Thyroid gland (tissue), 4 donors: ENCODE data around the gene TCL1B. TPM values are rescaled to one million over a fixed set of nuclear protein-coding genes. Genes with fewer than 3 reads are reported as not detected.

ENCODE experiments used
- DNase-seq, 2 donors: peaks; one replicate each; pipeline ENCODE4 v3.0.0-alpha.2; 2019
- H3K27ac ChIP-seq, 3 donors: fragments of 200-600 bp; sonication (generic); 1 replicate in 2 of 3; 2 replicates in 1 of 3; pipeline ENCODE4 v1.5.1; 2016 to 2019; ENCODE audit warnings: mild to moderate bottlenecking in 1 of 3, moderate library complexity in 1 of 3
- H3K27me3 ChIP-seq: fragments of 200-600 bp; sonication (generic); one replicate; pipeline ENCODE4 v1.5.1; 2019
- H3K36me3 ChIP-seq, 2 donors: fragments of 200-600 bp; sonication (generic); one replicate each; pipeline ENCODE4 v1.5.1; 2016 to 2019
- H3K4me1 ChIP-seq, 2 donors: fragments of 200-600 bp; sonication (generic); one replicate each; pipeline ENCODE4 v1.5.1; 2017 to 2019
- H3K4me3 ChIP-seq, 3 donors: fragments of 200-600 bp; sonication (generic); replicated peaks in 1 of 3; 1 replicate in 2 of 3; 2 replicates in 1 of 3; pipeline ENCODE4 v1.5.1; 2016; ENCODE audit warnings: mild to moderate bottlenecking in 1 of 3
- H3K9me3 ChIP-seq: fragments of 200-600 bp; sonication (generic); one replicate; pipeline ENCODE4 v1.5.1; 2017
- CTCF ChIP-seq, 6 experiments: fragments of 200-600 bp in 3 of 6; fragments of 450-650 bp in 3 of 6; sonication (generic) in 3 of 6; IDR thresholded peaks; one replicate each; pipeline ENCODE4 v1.5.1; 2016 to 2019; ENCODE audit warnings: antibody characterized with exemption in 6 of 6, mild to moderate bottlenecking in 2 of 6, inconsistent platforms in 1 of 6, moderate library complexity in 1 of 6
- POLR2A ChIP-seq, 2 donors: fragments of 450-650 bp; IDR thresholded peaks; one replicate each; pipeline ENCODE4 v1.6.1; 2017; ENCODE audit warnings: antibody characterized with exemption in 2 of 2, mild to moderate bottlenecking in 2 of 2, moderate library complexity in 1 of 2
- WGBS, 2 donors: methylation state at CpG; one replicate each; pipeline ENCODE4 v1.1.5; 2017; 5-methylcytosine and 5-hydroxymethylcytosine counted together
- intact Hi-C: fragments of 100-400 bp; cut with DNase I; formaldehyde crosslinking; loops from one replicate; pipeline ENCODE4 v1.15.1; 2023
- total RNA-seq, 4 donors: library from RNA; depleted of rRNA; stranded (reverse); fragments of >200 nt; gene quantifications; one replicate each; pipeline ENCODE4 v1.2.3, GENCODE V29; 2016

The TCL1B gene
- not detected for total RNA-seq

GRCh38 chr14:95685978-95686922 lies at the start of gene TCL1B:
Gene TCL1B (plus strand): TSS chr14:95686426. CDS start chr14:95686468, 42 bp downstream.
- no peaks in the 10 kb centered on the region for H3K4me1 ChIP-seq
- WGBS, 2 donors = 84 to 85% methylated on average over 34 to 35 of the region's 38 CpGs
- no peak within 1 kb of the TSS for H3K4me3 ChIP-seq
- intact Hi-C loops = no loop called here
- DNase-seq = no peak
- no peaks in the 10 kb centered on the region for H3K9me3 ChIP-seq
- no peaks in the 10 kb centered on the region for H3K36me3 ChIP-seq
- no peak within 1 kb of the TSS for H3K27ac ChIP-seq
- no peaks in the 10 kb centered on the region for H3K27me3 ChIP-seq
- TF ChIP-seq CTCF (IDR thresholded peaks at IDR 0.05) = no peak
- TF ChIP-seq POLR2A (IDR thresholded peaks at IDR 0.05) = no peak

- Histone ChIP-seq H3K27me3 (no peaks in the 10 kb centered on the region), H3K36me3 (no peaks in the 10 kb centered on the region), H3K4me1 (no peaks in the 10 kb centered on the region), H3K4me3 (no peak overlapping the region), H3K9me3 (no peaks in the 10 kb centered on the region), H3K27ac (no peak overlapping the region)
- TF ChIP-seq POLR2A (IDR thresholded peaks at IDR 0.05) = no peak
- no peak for TF ChIP-seq CTCF (IDR thresholded peaks at IDR 0.05)
- intact Hi-C loops = no loop called here
- no peak for DNase-seq
- 85 to 92% methylated on average over 3 of the region's 3 CpGs for WGBS, 2 donors
Observed at GRCh38 chr14:95644981-95645380, 41.2 kb upstream of the TCL1B start.

- 82 to 88% methylated on average over 10 of the region's 10 CpGs for WGBS, 2 donors
- intact Hi-C loops = no loop called here
- Histone ChIP-seq H3K9me3 (no peaks in the 10 kb centered on the region), H3K4me3 (no peak overlapping the region), H3K4me1 (no peaks in the 10 kb centered on the region), H3K27me3 (no peaks in the 10 kb centered on the region), H3K27ac (no peak overlapping the region), H3K36me3 (no peaks in the 10 kb centered on the region)
- no peak for DNase-seq
- TF ChIP-seq POLR2A (IDR thresholded peaks at IDR 0.05) (no peak), CTCF (IDR thresholded peaks at IDR 0.05) (no peak)
Observed at GRCh38 chr14:95645389-95645996, 40.7 kb upstream of the TCL1B start.

GRCh38 chr14:95647926-95648325 lies 38.3 kb upstream of the TCL1B start:
- TF ChIP-seq CTCF (IDR thresholded peaks at IDR 0.05) = no peak
- TF ChIP-seq POLR2A (IDR thresholded peaks at IDR 0.05) = no peak
- Histone ChIP-seq H3K36me3 (no peaks in the 10 kb centered on the region), H3K27me3 (no peaks in the 10 kb centered on the region), H3K4me3 (no peak overlapping the region), H3K27ac (no peak overlapping the region), H3K9me3 (no peaks in the 10 kb centered on the region), H3K4me1 (no peaks in the 10 kb centered on the region)
- intact Hi-C loops = no loop called here
- 70 to 75% methylated on average over 3 of the region's 3 CpGs for WGBS, 2 donors
- DNase-seq = no peak

DNA sequence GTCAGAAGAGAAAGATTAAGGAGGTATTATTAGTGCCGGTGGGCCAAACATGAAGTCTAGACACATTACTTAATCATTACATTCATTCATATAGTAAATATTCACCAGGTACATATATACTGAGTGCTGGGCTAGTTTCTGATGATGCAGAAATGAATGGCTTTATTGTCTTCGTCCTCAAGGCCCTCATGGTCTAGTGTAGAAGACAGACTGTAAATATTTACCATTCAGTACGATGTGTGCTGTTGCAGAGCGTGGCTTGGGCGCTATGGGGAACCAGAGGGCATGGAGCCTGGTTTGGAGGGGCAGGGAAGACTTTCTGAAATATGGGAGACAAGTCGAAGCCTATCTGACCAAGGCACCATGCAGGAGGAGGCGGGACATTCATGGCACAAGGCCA lies 37.0 kb upstream of the TCL1B start:
- WGBS, 2 donors = 84% methylated on average over 7 of the region's 7 CpGs
- Histone ChIP-seq H3K4me3 (no peak overlapping the region), H3K9me3 (no peaks in the 10 kb centered on the region), H3K4me1 (no peaks in the 10 kb centered on the region), H3K27ac (no peak overlapping the region), H3K36me3 (no peaks in the 10 kb centered on the region), H3K27me3 (no peaks in the 10 kb centered on the region)
- intact Hi-C loops = no loop called here
- DNase-seq = no peak
- TF ChIP-seq POLR2A (IDR thresholded peaks at IDR 0.05) (no peak), CTCF (IDR thresholded peaks at IDR 0.05) (no peak)
